NCI-H2196 (cell line): ENCODE measurements around the gene CNRIP1.
A peak's percentile ranks its signal among the peaks of the same experiment; 100 is the strongest.

Experiments
- DNase-seq: peaks from one replicate; lab custom pipeline; 2025; ENCODE audit not compliant: unreplicated experiment; lab: John Stamatoyannopoulos, UW

CNRIP1 gene

GRCh38 chr2:68293755-68294154 lies 26.0 kb downstream of the CNRIP1 start:
- DNase-seq, result no peak

GRCh38 chr2:68293024-68293423 lies 26.7 kb downstream of the CNRIP1 start:
- DNase-seq, result no peak

GRCh38 chr2:68292108-68292710 lies 27.5 kb downstream of the CNRIP1 start:
- peak; percentile 18 for DNase-seq

- DNase-seq, result no peak
Measured at GRCh38 chr2:68291314-68291713, 28.4 kb downstream of the CNRIP1 start.

- DNase-seq, result no peak
Measured at GRCh38 chr2:68290901-68291300, 28.8 kb downstream of the CNRIP1 start.

- no peak for DNase-seq
Measured at GRCh38 chr2:68287580-68288441, 31.9 kb downstream of the CNRIP1 start.

- no peak for DNase-seq
Measured at GRCh38 chr2:68284896-68285295, 34.9 kb downstream of the CNRIP1 start.

GRCh38 chr2:68283419-68283812 lies 36.3 kb downstream of the CNRIP1 start:
- no peak for DNase-seq

- peak; percentile 2 for DNase-seq
Measured at GRCh38 chr2:68282811-68283418, 36.8 kb downstream of the CNRIP1 start.

- DNase-seq, result no peak
Measured at GRCh38 chr2:68280796-68281195, 39.0 kb downstream of the CNRIP1 start.

- no peak for DNase-seq
Measured at GRCh38 chr2:68280348-68280747, 39.4 kb downstream of the CNRIP1 start.

- DNase-seq, result peak; percentile 1
Measured at GRCh38 chr2:68279691-68280090, 40.1 kb downstream of the CNRIP1 start.

GRCh38 chr2:68278169-68278568 lies 41.6 kb downstream of the CNRIP1 start:
- DNase-seq, result no peak

GRCh38 chr2:68274022-68274421 lies 45.7 kb downstream of the CNRIP1 start:
- DNase-seq, result no peak

- DNase-seq, result no peak
Measured at GRCh38 chr2:68272246-68272994, 47.3 kb downstream of the CNRIP1 start.

GRCh38 chr2:68266655-68267054 lies 53.1 kb downstream of the CNRIP1 start:
- no peak for DNase-seq

- DNase-seq, result no peak
Measured at GRCh38 chr2:68263632-68264031, 56.1 kb downstream of the CNRIP1 start.

GRCh38 chr2:68258851-68259250 lies 60.9 kb downstream of the CNRIP1 start:
- DNase-seq, result no peak

- DNase-seq, result no peak
Measured at GRCh38 chr2:68256093-68256450, 63.7 kb downstream of the CNRIP1 start.

- no peak for DNase-seq
Measured at GRCh38 chr2:68253219-68254068, 66.3 kb downstream of the CNRIP1 start.
